Measurements from ENCODE around the gene BCAT1.
"Not testable (repeated sequence)": the region's sequence is repeated elsewhere in the genome, so short reads cannot be mapped to it uniquely, and the experiment has no call there.

BCAT1 gene

DNA sequence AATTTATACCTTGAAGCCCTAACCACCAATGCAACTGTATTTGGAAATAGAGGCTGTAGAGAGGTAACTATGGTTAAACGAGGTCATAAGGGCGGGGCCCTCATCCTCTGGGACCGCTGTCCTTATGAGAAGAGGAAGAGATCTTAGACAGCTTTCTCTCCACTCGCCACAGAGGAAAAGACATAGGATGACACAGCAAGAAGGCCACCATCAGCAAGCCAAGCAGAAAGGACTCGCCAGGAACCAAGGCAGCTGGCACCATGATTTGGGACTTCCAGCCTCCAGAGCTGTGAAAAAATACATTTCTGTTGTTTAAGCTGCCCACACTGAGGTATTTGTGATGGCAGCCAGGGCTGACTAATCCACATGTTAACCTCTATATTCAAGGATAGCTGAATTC, 30.4 kb upstream of the BCAT1 start:
- no peaks in the 10 kb centered on the region for H3K36me3 ChIP-seq (ENCODE audit: control insufficient read depth, low read depth, low read length)
- H3K9me3 ChIP-seq (ENCODE audit: control insufficient read depth, low read depth, low read length): no peaks in the 10 kb centered on the region
- no peaks in the 10 kb centered on the region for H3K27me3 ChIP-seq (ENCODE audit: control insufficient read depth, insufficient read depth, low read length)
- H3K4me3 ChIP-seq (ENCODE audit: low read length): no peak overlapping the region
- H3K27ac ChIP-seq (ENCODE audit: low read length): no peak overlapping the region
- H3K9ac ChIP-seq (ENCODE audit: low read length): no peak overlapping the region
- H3K4me1 ChIP-seq (ENCODE audit: control insufficient read depth, low read depth, low read length): no peaks in the 10 kb centered on the region

DNA sequence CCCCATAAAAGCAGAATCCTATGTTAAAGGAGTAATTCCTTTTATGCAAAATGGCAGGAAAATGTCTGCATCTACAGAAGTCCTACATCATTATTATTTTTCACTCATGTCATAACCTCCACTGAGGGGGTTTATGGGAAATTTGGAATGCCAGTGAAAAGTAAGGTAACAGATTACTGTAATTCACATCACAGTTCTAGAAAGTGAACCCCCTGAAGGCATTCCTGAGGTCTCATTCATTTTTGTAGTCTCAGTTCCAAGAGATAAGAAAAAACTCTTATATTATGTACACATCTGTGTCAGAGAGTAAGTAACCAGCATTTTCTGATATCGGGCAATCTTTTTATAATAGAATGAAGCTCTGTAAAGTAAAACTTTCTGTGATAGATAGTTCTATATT, 28.8 kb upstream of the BCAT1 start:
- Histone ChIP-seq H3K27ac (ENCODE audit: low read length) (no peak overlapping the region), H3K9me3 (ENCODE audit: control insufficient read depth, low read depth, low read length) (no peaks in the 10 kb centered on the region), H3K9ac (ENCODE audit: low read length) (no peak overlapping the region), H3K4me1 (ENCODE audit: control insufficient read depth, low read depth, low read length) (no peaks in the 10 kb centered on the region), H3K36me3 (ENCODE audit: control insufficient read depth, low read depth, low read length) (no peaks in the 10 kb centered on the region), H3K27me3 (ENCODE audit: control insufficient read depth, insufficient read depth, low read length) (no peaks in the 10 kb centered on the region), H3K4me3 (ENCODE audit: low read length) (no peak overlapping the region)

DNA sequence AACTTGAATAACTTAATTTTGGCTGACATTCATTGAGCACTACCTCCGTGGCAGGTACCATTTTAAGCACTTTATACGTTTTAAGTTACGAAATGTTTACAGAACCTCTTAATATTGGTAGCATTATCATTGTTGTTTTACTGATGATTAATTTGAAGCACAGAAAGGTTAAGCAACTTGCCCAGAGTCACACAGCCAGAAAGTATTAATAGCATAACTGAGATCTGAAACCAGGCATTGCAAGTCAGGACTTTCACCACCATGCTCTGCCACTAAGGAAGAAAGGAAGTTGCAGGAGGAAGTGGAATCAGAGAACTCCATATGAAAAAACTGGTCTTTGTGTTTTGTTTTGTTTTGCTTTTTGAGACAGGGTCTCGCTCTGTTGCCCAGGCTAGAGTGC, 28.2 kb upstream of the BCAT1 start:
- Histone ChIP-seq H3K36me3 (ENCODE audit: control insufficient read depth, low read depth, low read length) (no peaks in the 10 kb centered on the region), H3K27me3 (ENCODE audit: control insufficient read depth, insufficient read depth, low read length) (no peaks in the 10 kb centered on the region), H3K9ac (ENCODE audit: low read length) (no peak overlapping the region), H3K4me3 (ENCODE audit: low read length) (no peak overlapping the region), H3K27ac (ENCODE audit: low read length) (no peak overlapping the region), H3K4me1 (ENCODE audit: control insufficient read depth, low read depth, low read length) (no peaks in the 10 kb centered on the region), H3K9me3 (ENCODE audit: control insufficient read depth, low read depth, low read length) (no peaks in the 10 kb centered on the region)

DNA sequence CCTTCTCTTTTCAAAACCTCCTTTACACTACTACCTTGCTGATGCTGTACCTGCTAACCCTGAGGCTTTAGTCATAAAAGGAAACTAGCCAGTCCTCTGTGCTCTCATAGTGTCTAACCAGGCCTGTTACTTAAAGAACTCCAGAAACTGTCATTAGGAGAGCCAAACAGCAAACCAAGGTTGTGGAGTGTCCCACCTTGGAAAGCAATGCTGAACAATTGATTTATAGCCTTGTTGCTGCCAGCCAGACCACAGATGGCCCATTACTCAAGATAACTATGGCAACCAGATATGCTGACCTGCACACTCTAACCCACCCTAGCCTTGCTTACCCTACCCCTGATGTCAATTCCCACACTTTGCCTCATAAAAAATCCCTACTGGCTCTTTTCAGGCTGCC, 26.5 kb upstream of the BCAT1 start:
- H3K4me1 ChIP-seq (ENCODE audit: control insufficient read depth, low read depth, low read length): no peaks in the 10 kb centered on the region
- no peaks in the 10 kb centered on the region for H3K27me3 ChIP-seq (ENCODE audit: control insufficient read depth, insufficient read depth, low read length)
- no peak overlapping the region for H3K9ac ChIP-seq (ENCODE audit: low read length)
- no peak overlapping the region for H3K4me3 ChIP-seq (ENCODE audit: low read length)
- H3K36me3 ChIP-seq (ENCODE audit: control insufficient read depth, low read depth, low read length): no peaks in the 10 kb centered on the region
- no peaks in the 10 kb centered on the region for H3K9me3 ChIP-seq (ENCODE audit: control insufficient read depth, low read depth, low read length)
- H3K27ac ChIP-seq (ENCODE audit: low read length): no peak overlapping the region

DNA sequence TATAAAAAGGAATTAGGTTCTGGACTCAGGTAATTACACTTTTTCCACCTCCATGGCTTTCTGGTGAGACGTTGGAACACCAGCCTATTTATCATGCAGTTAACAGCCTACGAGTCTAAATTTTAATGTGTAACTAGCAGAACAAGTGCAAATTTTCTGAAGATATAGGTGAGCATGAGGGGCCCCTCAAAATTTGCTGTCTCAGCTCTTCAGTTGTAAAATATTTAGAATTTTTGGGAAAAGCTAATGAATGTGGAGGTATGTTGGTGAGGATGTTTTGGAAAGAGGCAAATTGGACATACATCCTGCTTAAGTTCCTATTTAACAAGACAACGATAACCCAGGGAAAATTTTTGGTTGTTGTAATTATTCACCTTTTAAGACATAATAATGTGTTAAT, 25.3 kb upstream of the BCAT1 start:
- Histone ChIP-seq H3K27me3 (ENCODE audit: control insufficient read depth, insufficient read depth, low read length) (no peaks in the 10 kb centered on the region), H3K36me3 (ENCODE audit: control insufficient read depth, low read depth, low read length) (no peaks in the 10 kb centered on the region), H3K4me3 (ENCODE audit: low read length) (no peak overlapping the region), H3K27ac (ENCODE audit: low read length) (no peak overlapping the region), H3K9ac (ENCODE audit: low read length) (no peak overlapping the region), H3K9me3 (ENCODE audit: control insufficient read depth, low read depth, low read length) (no peaks in the 10 kb centered on the region), H3K4me1 (ENCODE audit: control insufficient read depth, low read depth, low read length) (no peaks in the 10 kb centered on the region)

DNA sequence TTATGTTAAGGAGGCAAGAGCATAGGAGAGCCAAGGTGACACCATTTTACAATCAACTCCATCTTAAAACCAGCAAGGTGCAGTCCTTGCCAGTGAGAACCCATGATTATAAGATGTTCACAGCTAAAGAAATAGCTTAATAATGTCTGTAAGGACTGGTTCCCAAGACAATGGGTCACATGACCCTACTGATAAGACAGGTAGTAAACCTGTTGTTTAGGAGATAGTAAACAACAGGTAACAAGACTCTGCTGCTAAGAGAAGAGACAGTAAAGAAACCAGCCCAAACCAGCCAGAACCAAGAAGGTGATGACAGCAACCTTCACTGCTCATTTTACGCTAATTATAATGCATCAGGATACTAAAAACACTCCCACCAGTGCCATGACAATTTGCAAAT, 23.2 kb upstream of the BCAT1 start:
- Histone ChIP-seq H3K36me3 (ENCODE audit: control insufficient read depth, low read depth, low read length) (no peaks in the 10 kb centered on the region), H3K27me3 (ENCODE audit: control insufficient read depth, insufficient read depth, low read length) (no peaks in the 10 kb centered on the region), H3K9me3 (ENCODE audit: control insufficient read depth, low read depth, low read length) (no peaks in the 10 kb centered on the region), H3K27ac (ENCODE audit: low read length) (no peak overlapping the region), H3K4me3 (ENCODE audit: low read length) (no peak overlapping the region), H3K4me1 (ENCODE audit: control insufficient read depth, low read depth, low read length) (no peaks in the 10 kb centered on the region), H3K9ac (ENCODE audit: low read length) (no peak overlapping the region)

DNA sequence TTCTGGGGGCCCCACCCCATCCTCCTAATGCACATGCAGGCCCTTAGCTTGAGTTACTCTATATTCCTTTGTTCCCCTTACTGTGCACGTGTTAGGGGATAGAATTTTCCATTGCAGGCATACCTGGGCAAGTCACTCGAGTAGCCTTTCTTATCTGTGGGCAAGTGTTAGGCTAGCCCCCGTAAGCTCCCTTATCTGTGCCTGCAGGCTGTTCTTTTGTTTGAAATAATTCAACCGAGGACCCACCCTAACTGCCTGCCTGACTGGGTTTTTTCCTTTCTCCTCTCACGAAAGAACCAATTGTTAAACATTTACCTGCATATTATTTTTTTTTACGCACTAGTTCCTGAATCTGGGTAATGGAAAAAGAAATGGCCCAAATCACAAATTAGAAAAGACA, 21.3 kb upstream of the BCAT1 start:
- H3K9ac ChIP-seq (ENCODE audit: low read length): no peak overlapping the region
- no peaks in the 10 kb centered on the region for H3K4me1 ChIP-seq (ENCODE audit: control insufficient read depth, low read depth, low read length)
- no peaks in the 10 kb centered on the region for H3K27me3 ChIP-seq (ENCODE audit: control insufficient read depth, insufficient read depth, low read length)
- no peak overlapping the region for H3K27ac ChIP-seq (ENCODE audit: low read length)
- no peaks in the 10 kb centered on the region for H3K36me3 ChIP-seq (ENCODE audit: control insufficient read depth, low read depth, low read length)
- H3K4me3 ChIP-seq (ENCODE audit: low read length): no peak overlapping the region
- no peaks in the 10 kb centered on the region for H3K9me3 ChIP-seq (ENCODE audit: control insufficient read depth, low read depth, low read length)

DNA sequence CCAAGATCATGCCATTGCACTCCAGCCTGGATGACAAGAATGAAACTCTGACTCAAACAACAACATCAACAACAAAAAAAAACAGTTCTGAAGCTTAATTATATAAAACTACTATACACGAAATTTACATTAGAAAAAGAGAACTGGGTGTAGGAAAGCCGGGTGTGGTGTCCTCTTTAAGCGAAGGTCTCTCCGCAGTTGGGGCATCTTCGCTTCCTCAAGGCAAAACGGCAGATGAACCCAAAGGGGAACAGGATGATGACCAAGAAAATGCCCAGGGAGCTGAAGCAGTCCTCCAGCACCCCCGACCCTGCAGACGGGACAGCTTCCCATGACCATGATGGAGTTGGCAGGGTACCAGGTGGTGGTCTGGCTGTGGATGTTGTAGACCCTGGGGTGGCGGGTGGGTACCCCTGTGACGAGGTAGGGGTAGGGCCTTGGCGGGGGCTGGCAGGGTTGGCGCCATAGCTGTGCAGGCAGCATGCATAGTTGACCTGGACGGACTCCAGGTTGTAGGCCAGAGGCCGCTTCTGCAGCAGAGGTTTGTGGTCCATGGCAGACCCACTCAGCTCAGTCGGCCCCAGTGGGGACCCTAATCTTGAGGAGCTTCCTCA, 18.2 kb upstream of the BCAT1 start:
- no peaks in the 10 kb centered on the region for H3K36me3 ChIP-seq (ENCODE audit: control insufficient read depth, low read depth, low read length)
- no peak overlapping the region for H3K4me3 ChIP-seq (ENCODE audit: low read length)
- no peak overlapping the region for H3K27ac ChIP-seq (ENCODE audit: low read length)
- peaks cover 6% of the 10 kb centered on the region for H3K4me1 ChIP-seq (ENCODE audit: control insufficient read depth, low read depth, low read length)
- H3K9me3 ChIP-seq (ENCODE audit: control insufficient read depth, low read depth, low read length): peaks cover 4% of the 10 kb centered on the region
- no peak overlapping the region for H3K9ac ChIP-seq (ENCODE audit: low read length)
- no peaks in the 10 kb centered on the region for H3K27me3 ChIP-seq (ENCODE audit: control insufficient read depth, insufficient read depth, low read length)

DNA sequence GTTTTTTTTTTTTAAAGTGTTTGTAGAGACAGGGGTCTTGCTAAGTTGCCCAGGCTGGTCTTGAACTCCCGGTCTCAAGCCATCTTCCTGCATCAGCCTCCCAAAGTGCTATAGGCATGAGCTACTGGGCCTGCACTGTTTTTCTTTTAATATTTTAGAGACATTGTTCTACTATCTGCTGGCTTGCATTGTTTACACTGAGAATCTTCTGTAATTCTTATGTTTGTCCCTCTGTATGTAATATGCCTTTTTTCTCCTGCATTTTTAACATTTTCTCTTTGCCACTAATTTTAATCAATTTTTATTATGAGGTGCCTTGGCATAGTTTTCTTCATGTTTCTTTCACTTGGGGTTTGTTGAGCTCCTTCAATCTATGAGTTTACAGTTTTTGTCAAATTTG, 15.4 kb upstream of the BCAT1 start:
- Histone ChIP-seq H3K9ac (ENCODE audit: low read length) (no peak overlapping the region), H3K27ac (ENCODE audit: low read length) (no peak overlapping the region), H3K4me3 (ENCODE audit: low read length) (no peak overlapping the region), H3K27me3 (ENCODE audit: control insufficient read depth, insufficient read depth, low read length) (no peaks in the 10 kb centered on the region), H3K4me1 (ENCODE audit: control insufficient read depth, low read depth, low read length) (peaks cover 6% of the 10 kb centered on the region), H3K9me3 (ENCODE audit: control insufficient read depth, low read depth, low read length) (peaks cover 4% of the 10 kb centered on the region), H3K36me3 (ENCODE audit: control insufficient read depth, low read depth, low read length) (no peaks in the 10 kb centered on the region)

DNA sequence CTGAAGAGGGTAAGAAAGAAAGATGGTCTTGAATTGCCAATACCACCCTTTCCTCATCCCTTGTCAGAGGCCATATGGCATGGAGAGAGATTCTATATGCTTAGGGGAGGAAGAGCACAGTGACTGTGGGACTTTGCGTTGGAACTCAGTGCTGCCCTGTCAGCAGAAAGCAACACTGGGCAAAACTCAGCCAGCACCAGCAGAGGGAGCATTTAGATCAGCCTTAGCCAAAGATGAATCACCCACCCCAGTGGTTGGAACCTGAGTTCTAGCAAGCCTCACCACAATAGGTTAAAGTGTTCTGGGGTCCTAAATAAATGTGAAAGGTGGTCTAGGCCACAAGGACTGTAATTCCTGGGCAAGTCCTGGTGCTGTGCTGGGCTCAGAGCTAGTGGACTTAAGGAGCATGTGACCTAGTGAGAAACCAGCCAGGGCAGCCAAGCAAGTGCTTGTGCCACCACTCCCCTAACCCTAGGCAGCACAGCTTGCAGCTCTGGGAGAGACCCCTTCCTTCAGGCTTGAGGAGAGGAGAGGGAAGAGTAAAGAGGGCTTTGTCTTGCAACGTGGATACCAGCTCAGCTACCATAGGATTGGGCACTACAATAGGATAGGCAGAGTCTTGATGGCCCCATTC, 11.4 kb upstream of the BCAT1 start:
- H3K9ac ChIP-seq (ENCODE audit: low read length): no peak overlapping the region
- no peaks in the 10 kb centered on the region for H3K27me3 ChIP-seq (ENCODE audit: control insufficient read depth, insufficient read depth, low read length)
- peaks cover 4% of the 10 kb centered on the region for H3K9me3 ChIP-seq (ENCODE audit: control insufficient read depth, low read depth, low read length)
- H3K4me3 ChIP-seq (ENCODE audit: low read length): no peak overlapping the region
- H3K27ac ChIP-seq (ENCODE audit: low read length): no peak overlapping the region
- no peaks in the 10 kb centered on the region for H3K36me3 ChIP-seq (ENCODE audit: control insufficient read depth, low read depth, low read length)
- peaks cover 6% of the 10 kb centered on the region for H3K4me1 ChIP-seq (ENCODE audit: control insufficient read depth, low read depth, low read length)

DNA sequence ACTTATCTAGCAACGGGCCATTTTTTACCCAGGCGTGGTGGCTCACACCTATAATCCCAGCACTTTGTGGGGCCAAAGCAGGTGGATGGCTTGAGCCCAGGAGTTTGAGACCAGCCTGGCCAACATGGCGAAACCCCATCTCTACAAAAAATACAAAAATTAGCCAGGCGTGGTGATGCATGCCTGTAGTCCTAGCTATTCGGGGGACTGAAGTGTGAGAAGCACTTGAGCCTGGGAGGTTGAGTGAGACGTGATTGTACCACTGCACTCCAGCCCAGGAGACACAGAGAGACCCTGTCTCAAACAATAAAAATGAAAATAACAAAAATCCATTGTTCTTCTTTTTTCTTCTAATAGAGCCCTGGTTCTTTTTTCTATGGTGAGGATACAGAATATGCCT, 7.5 kb upstream of the BCAT1 start:
- H3K36me3 ChIP-seq (ENCODE audit: control insufficient read depth, low read depth, low read length); H3K27me3 ChIP-seq (ENCODE audit: control insufficient read depth, insufficient read depth, low read length); H3K4me3 ChIP-seq (ENCODE audit: low read length); H3K27ac ChIP-seq (ENCODE audit: low read length); H3K9me3 ChIP-seq (ENCODE audit: control insufficient read depth, low read depth, low read length); H3K9ac ChIP-seq (ENCODE audit: low read length); H3K4me1 ChIP-seq (ENCODE audit: control insufficient read depth, low read depth, low read length): not testable (repeated sequence)

DNA sequence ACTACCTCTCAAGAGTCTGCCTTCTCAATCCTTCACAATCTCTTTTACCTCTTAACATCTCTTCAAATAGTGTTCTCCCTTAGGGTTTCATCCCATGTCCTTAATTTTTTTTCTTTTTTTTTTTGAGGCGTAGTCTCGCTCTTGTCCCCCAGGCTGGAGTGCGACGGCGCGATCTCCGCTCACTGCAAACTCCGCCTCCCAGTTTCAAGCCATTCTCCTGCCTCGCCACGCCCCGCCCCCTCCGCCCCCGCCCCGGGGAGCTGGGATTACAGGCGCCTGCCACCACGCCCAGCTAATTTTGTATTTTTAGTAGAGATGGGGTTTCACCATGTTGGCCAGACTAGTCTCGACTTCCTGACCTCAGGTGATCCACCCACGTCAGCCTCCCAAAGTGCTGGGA, 7.0 kb upstream of the BCAT1 start:
- Histone ChIP-seq H3K4me1 (ENCODE audit: control insufficient read depth, low read depth, low read length) (peaks cover 6% of the 10 kb centered on the region), H3K9me3 (ENCODE audit: control insufficient read depth, low read depth, low read length) (no peaks in the 10 kb centered on the region), H3K9ac (ENCODE audit: low read length) (no peak overlapping the region), H3K36me3 (ENCODE audit: control insufficient read depth, low read depth, low read length) (no peaks in the 10 kb centered on the region), H3K4me3 (ENCODE audit: low read length) (no peak overlapping the region), H3K27ac (ENCODE audit: low read length) (no peak overlapping the region), H3K27me3 (ENCODE audit: control insufficient read depth, insufficient read depth, low read length) (no peaks in the 10 kb centered on the region)
